SK-N-SH (cell line): ENCODE results near the gene ARHGAP1.

ENCODE experiments used
- CTCF ChIP-seq: fragments of 200-600 bp; sonication (generic); IDR thresholded peaks from 2 replicates; pipeline ENCODE4 v1.6.1; 2017; ENCODE audit warnings: antibody characterized with exemption, mild to moderate bottlenecking, moderate library complexity
- ELF1 ChIP-seq: IDR thresholded peaks from 2 replicates; pipeline ENCODE4 v1.4.0; 2012
- EP300 ChIP-seq, 2 experiments: IDR thresholded peaks; 2 replicates each; pipeline versions ENCODE4 v1.4.0 to v1.6.1; 2012; ENCODE audit warnings: borderline replicate concordance in 1 of 2, low read depth in 1 of 2, low read length in 1 of 2
- EZH2phosphoT487 ChIP-seq: fragments of 200-600 bp; sonication (generic); IDR thresholded peaks from 2 replicates; pipeline ENCODE4 v1.6.1; 2017; ENCODE audit warnings: low read depth, mixed run types, mild to moderate bottlenecking, antibody characterized with exemption, moderate library complexity, borderline replicate concordance
- NFIC ChIP-seq: IDR thresholded peaks from 2 replicates; pipeline ENCODE4 v1.4.0; 2012; ENCODE audit warnings: borderline replicate concordance
- POLR2AphosphoS5 ChIP-seq: IDR thresholded peaks from 2 replicates; pipeline ENCODE4 v1.6.1; 2012; ENCODE audit warnings: low read depth, low read length
- RCOR1 ChIP-seq: fragments of 150-350 bp; IDR thresholded peaks from 2 replicates; pipeline ENCODE4 v1.6.1; 2017; ENCODE audit warnings: antibody characterized with exemption, low read length
- SIN3A ChIP-seq: IDR thresholded peaks from 2 replicates; pipeline ENCODE4 v1.6.1; 2012; ENCODE audit warnings: low read depth, mild to moderate bottlenecking, low read length, moderate library complexity, borderline replicate concordance
- TAF1 ChIP-seq: IDR thresholded peaks from 2 replicates; pipeline ENCODE4 v1.6.1; 2012; ENCODE audit warnings: low read depth, mild to moderate bottlenecking, low read length, moderate library complexity, borderline replicate concordance
- TCF12 ChIP-seq: IDR thresholded peaks from 2 replicates; pipeline ENCODE4 v1.4.0; 2012
- YY1 ChIP-seq: IDR thresholded peaks from 2 replicates; pipeline ENCODE4 v1.4.0; 2012; ENCODE audit warnings: low read depth, mild to moderate bottlenecking
- TF ChIP-seq, protein P1 (sequence below): IDR thresholded peaks from 2 replicates; pipeline ENCODE4 v1.4.0; 2012; ENCODE audit warnings: low read depth
- TF ChIP-seq, protein P2 (sequence below): IDR thresholded peaks from 2 replicates; pipeline ENCODE4 v1.4.0; 2012; ENCODE audit warnings: low read depth, borderline replicate concordance

DNA sequence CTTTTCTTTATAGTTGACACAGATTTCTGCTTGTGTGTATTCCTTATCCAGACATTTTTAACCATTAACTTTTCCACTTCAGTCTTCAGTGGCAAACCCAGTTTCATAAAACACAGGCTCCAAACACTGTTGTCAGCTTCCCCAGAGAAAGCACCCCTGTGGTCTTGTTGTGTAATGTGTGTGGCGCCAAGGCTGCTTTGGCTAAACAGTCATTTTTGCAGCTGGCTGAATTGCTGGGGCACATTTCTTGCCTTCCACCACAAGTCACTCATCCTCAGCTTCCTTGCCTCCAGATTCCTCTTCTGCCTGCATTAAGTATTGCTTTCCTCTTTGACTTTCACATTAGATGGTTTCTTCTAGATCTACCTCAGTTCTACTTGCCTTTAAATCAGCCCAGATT, 40.5 kb downstream of the ARHGAP1 start:
- TF ChIP-seq YY1 = no peak
- TF ChIP-seq, protein P1, sequence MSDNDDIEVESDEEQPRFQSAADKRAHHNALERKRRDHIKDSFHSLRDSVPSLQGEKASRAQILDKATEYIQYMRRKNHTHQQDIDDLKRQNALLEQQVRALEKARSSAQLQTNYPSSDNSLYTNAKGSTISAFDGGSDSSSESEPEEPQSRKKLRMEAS = no peak
- TF ChIP-seq CTCF = no peak
- no peak for TF ChIP-seq EP300 (IDR thresholded peaks at IDR 0.05; ENCODE audit: borderline replicate concordance in 1 of 2, low read depth in 1 of 2, low read length in 1 of 2)
- no peak for TF ChIP-seq POLR2AphosphoS5
- no peak for TF ChIP-seq TAF1
- no peak for TF ChIP-seq TCF12
- TF ChIP-seq ELF1 = no peak
- no peak for TF ChIP-seq NFIC
- no peak for TF ChIP-seq RCOR1
- no peak for TF ChIP-seq EZH2phosphoT487
- no peak for TF ChIP-seq SIN3A
- TF ChIP-seq, protein P2, sequence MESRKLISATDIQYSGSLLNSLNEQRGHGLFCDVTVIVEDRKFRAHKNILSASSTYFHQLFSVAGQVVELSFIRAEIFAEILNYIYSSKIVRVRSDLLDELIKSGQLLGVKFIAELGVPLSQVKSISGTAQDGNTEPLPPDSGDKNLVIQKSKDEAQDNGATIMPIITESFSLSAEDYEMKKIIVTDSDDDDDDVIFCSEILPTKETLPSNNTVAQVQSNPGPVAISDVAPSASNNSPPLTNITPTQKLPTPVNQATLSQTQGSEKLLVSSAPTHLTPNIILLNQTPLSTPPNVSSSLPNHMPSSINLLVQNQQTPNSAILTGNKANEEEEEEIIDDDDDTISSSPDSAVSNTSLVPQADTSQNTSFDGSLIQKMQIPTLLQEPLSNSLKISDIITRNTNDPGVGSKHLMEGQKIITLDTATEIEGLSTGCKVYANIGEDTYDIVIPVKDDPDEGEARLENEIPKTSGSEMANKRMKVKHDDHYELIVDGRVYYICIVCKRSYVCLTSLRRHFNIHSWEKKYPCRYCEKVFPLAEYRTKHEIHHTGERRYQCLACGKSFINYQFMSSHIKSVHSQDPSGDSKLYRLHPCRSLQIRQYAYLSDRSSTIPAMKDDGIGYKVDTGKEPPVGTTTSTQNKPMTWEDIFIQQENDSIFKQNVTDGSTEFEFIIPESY = no peak
